T47D (cell line): ENCODE results near the gene ELANE.

Experiments used
- DNase-seq, 2 experiments: peaks; one replicate each; pipeline versions ENCODE4 v3.0.0 to v3.0.0-alpha.2; 2011 to 2012; ENCODE audit warnings: low read depth in 1 of 2, low spot score in 1 of 2
- JUND ChIP-seq: IDR thresholded peaks from 2 replicates; pipeline ENCODE4 v1.6.1; 2012; ENCODE audit warnings: low read depth
- in situ Hi-C: cut with HindIII; loops from 2 replicates; pipeline ENCODE4 v1.10.0; 2016; ENCODE audit warnings: low sequenced_read_pairs, low pct_unique_long_range_greater_than_20kb

The ELANE gene

GRCh38 chr19:854549-854948 is 2.4 kb downstream of the ELANE start:
- no peak for DNase-seq
- no peak for TF ChIP-seq JUND
- in situ Hi-C loops, result no loop called here

DNA sequence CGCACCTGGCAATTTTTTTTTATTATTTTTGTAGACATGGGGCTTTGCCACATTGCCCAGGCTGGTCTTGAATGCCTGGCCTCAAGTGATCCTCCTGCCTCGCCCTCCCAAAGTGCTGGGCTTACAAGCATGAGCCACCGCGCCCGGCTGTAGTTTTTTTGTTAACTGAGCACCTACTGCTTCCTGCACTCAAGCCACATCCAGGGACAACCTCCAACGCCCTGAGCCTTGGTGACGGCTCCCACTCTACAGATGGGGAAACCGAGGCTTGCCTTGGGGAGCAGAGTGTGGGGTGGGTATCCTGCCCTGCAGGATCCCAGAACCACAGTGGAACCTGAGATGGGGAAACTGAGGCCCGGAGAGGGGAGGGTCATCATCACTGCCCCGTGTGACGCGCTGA is 3.0 kb downstream of the ELANE start:
- in situ Hi-C loops, result no loop called here
- no peak for DNase-seq
- TF ChIP-seq JUND, result no peak

GRCh38 chr19:855566-856120 is 3.5 kb downstream of the ELANE start:
- no peak for DNase-seq
- no peak for TF ChIP-seq JUND

GRCh38 chr19:858284-858683 is 6.2 kb downstream of the ELANE start:
- no peak for TF ChIP-seq JUND
- DNase-seq, result no peak
- in situ Hi-C loops, result no loop called here

More at GRCh38 chr19:855566-856120, 3.5 kb downstream of the ELANE start:
- in situ Hi-C loops, result no loop called here

DNA sequence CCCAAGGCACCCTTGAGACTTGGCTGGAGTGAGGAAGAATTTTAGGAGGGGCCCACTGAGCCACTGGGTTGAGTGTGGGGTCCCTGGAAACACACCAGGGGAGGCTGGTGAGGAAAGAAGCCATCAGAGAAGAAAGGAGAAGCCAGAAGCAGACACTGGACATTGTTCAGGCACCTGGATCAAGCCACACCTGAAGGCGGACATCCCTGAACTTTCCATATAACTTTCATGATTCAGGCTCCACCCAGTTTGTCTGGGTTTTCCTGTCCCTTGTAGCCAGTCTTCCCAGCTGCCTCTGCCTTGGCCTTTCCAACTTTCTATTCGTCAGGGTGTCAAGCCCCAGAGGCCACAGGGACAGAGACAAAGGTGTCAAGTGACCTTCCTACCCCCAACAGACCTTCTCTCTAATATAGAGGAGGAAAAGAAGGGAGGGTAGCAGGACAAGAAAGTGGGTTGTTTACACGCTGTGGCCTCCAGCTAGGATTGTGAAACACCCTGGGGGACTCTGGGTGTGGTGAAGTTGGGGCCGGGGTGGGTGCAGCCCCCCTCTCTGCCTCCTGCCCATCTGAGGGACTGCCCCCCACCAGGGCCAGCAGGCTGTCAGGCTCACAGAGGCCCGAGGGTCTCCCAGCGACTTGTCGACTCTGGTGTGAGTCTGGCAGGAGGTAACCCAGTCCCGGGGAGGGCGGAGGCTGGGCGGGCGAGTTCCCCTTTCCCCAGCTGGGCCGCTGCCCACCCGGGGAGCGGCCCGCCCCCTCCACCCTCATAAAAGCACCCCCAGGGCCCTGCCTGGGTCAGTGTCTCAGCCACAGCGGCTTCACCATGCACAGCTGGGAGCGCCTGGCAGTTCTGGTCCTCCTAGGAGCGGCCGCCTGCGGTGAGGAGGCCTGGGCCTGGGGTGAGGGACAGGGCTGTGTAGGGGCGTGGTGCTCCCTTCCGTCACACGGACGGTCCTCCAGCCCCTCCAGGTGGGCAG is 7.1 kb downstream of the ELANE start, which contains the start of gene CFD:
Gene CFD (plus strand): TSS at position 797 of the 976 bp plus-strand sequence. CDS start 26 bp downstream, at position 823.
- no peak for TF ChIP-seq JUND
- in situ Hi-C loops, result no loop called here
- DNase-seq, result no peak

DNA sequence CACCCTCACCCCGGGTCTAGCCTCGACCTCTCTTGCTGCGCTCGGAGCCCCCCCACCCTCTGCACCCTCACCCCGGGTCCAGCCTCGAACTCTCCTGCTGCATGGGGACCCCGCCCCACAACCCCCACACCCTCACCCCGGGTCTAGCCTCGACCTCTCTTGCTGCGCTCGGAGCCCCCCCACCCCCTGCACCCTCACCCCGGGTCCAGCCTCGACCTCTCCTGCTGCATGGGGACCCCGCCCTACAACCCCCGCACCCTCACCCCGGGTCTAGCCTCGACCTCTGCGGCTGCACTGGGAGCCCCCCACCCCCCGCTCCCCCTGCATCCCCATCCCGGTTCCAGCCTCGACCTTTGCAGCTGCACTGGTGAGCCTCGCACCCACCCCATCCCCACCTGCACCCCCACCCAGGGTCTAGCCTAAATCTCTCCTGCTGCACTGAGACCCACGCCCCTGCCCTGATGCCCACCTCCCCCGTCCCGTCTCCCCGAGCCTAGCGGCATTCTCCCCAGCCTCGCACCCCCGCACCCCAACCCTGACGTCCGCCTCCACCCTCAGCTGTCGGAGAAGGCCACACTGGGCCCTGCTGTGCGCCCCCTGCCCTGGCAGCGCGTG is 9.1 kb downstream of the ELANE start:
- in situ Hi-C loops, result no loop called here
- DNase-seq, result no peak

GRCh38 chr19:861756-862580 is 9.9 kb downstream of the ELANE start:
- in situ Hi-C loops, result no loop called here
- TF ChIP-seq JUND, result no peak
- peak; percentile 76 to 87 for DNase-seq

More for the DNA sequence above, 9.1 kb downstream of the ELANE start:
- no peak for TF ChIP-seq JUND

DNA sequence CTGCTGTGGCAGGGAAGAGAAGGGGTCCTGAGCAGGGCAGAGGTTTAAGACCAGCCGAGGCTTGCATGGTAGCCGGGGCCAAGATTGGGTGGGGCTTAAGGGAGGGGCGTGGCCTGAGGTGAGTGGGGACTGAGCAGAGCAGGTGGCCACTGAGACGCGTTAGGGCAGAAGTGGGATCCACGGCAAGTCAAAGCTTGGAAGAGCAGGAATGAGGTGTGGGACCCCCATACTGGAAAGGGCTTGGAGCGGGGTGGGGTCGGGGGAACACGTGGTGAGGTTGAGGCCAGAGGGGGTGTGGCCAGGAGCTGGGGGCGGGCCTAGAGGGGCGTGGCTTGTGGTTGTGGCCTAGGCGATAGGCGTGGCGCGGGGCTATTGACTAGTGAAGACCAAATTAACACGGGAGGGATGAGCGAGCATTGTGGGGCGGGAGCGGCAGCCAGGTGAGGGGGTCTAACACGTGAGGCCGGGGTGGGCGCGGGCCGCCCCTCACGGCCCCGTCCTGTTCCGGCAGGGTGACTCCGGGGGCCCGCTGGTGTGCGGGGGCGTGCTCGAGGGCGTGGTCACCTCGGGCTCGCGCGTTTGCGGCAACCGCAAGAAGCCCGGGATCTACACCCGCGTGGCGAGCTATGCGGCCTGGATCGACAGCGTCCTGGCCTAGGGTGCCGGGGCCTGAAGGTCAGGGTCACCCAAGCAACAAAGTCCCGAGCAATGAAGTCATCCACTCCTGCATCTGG is 10.6 kb downstream of the ELANE start:
- peak; percentile 57 for DNase-seq
- no peak for TF ChIP-seq JUND
- in situ Hi-C loops, result no loop called here

GRCh38 chr19:863315-863620 is 11.2 kb downstream of the ELANE start:
- in situ Hi-C loops, result no loop called here
- DNase-seq, result no peak
- no peak for TF ChIP-seq JUND

GRCh38 chr19:866769-867300 is 14.7 kb downstream of the ELANE start:
- in situ Hi-C loops, result no loop called here
- DNase-seq, result no peak
- no peak for TF ChIP-seq JUND

DNA sequence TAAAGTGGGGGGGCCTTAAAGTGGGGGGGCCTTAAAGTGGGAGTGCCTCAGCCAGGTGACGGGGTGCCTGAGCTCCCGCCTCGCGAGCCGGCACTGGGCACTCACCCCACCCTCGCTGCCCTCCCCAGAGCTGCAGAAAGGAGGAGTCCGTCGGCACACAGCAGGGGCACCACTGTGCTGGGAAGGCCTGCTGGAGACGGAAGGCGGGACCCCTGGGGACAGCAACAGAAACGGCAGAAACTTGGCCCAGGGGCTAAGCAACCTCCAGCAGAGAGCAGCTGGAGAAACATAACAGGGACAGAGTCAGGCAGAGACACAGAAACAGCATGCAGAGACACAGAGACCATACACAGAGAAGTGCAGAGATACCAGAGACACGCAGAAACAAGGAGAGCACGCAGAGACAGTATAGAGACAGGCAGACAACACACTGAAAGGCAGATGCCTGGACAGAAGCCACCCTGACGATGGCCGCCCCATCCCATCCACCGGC is 15.2 kb downstream of the ELANE start:
- no peak for TF ChIP-seq JUND
- in situ Hi-C loops, result no loop called here
- DNase-seq, result no peak
